ENCODE data around the gene GRIP2. TPM values are rescaled to one million over a fixed set of nuclear protein-coding genes. Genes with fewer than 3 reads are reported as not detected.

The GRIP2 gene
- total RNA-seq, 1 donor from 2014 or later, result not detected

DNA sequence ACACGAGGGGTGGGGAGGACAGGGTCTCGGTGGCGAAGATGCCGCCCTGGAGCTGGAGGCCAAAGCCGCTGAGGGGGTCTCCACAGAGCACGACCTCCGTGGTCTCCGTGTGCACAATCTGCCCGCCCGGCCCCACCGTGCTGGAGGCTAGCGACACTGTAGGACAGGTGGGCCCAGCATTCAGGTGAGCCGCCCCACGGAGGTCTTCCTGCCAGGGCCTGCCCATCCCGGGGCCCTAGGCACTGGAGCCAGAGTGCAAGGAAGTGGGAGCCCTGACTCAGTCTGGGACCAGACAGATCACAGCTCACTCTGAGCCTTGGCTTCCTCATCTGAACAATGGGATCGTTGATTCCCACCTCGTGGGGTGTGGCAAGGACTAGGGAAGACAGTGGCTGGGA, 25.8 kb downstream of the GRIP2 start:
- Histone ChIP-seq H3K9ac (no peak overlapping the region), H3K27ac (no peak overlapping the region), H4K20me1 (ENCODE audit: low read depth) (no peaks in the 10 kb centered on the region), H3K4me1 (no peaks in the 10 kb centered on the region), H3K4me2 (no peak overlapping the region), H2AFZ (replicated peaks) (no peak overlapping the region), H3F3A (ENCODE audit: low read depth) (no peaks in the 10 kb centered on the region), H3K36me3 (no peaks in the 10 kb centered on the region), H3K79me2 (ENCODE audit: low read depth) (no peaks in the 10 kb centered on the region), H3K4me3 (no peak overlapping the region), H3K27me3 (no peaks in the 10 kb centered on the region), H3K9me3 (ENCODE audit: low read depth) (no peaks in the 10 kb centered on the region)
- no peak for DNase-seq (ENCODE audit: low spot score)
- H3K4me3 Mint-ChIP-seq, result no peak overlapping the region
- H3K9me3 Mint-ChIP-seq, result no peaks in the 10 kb centered on the region
- TF ChIP-seq, protein P1, sequence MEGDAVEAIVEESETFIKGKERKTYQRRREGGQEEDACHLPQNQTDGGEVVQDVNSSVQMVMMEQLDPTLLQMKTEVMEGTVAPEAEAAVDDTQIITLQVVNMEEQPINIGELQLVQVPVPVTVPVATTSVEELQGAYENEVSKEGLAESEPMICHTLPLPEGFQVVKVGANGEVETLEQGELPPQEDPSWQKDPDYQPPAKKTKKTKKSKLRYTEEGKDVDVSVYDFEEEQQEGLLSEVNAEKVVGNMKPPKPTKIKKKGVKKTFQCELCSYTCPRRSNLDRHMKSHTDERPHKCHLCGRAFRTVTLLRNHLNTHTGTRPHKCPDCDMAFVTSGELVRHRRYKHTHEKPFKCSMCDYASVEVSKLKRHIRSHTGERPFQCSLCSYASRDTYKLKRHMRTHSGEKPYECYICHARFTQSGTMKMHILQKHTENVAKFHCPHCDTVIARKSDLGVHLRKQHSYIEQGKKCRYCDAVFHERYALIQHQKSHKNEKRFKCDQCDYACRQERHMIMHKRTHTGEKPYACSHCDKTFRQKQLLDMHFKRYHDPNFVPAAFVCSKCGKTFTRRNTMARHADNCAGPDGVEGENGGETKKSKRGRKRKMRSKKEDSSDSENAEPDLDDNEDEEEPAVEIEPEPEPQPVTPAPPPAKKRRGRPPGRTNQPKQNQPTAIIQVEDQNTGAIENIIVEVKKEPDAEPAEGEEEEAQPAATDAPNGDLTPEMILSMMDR (IDR thresholded peaks at IDR 0.05), result no peak
- TF ChIP-seq EZH2 (IDR thresholded peaks at IDR 0.05), result no peak
- no peak for TF ChIP-seq EZH2phosphoT487 (IDR thresholded peaks at IDR 0.05)
- H3K36me3 Mint-ChIP-seq, result no peaks in the 10 kb centered on the region
- peaks cover 3% of the 10 kb centered on the region for H3K4me1 Mint-ChIP-seq
- peaks cover 5% of the 10 kb centered on the region for H3K27me3 Mint-ChIP-seq (ENCODE audit: insufficient read depth, low read depth)
- no peak overlapping the region for H3K27ac Mint-ChIP-seq

DNA sequence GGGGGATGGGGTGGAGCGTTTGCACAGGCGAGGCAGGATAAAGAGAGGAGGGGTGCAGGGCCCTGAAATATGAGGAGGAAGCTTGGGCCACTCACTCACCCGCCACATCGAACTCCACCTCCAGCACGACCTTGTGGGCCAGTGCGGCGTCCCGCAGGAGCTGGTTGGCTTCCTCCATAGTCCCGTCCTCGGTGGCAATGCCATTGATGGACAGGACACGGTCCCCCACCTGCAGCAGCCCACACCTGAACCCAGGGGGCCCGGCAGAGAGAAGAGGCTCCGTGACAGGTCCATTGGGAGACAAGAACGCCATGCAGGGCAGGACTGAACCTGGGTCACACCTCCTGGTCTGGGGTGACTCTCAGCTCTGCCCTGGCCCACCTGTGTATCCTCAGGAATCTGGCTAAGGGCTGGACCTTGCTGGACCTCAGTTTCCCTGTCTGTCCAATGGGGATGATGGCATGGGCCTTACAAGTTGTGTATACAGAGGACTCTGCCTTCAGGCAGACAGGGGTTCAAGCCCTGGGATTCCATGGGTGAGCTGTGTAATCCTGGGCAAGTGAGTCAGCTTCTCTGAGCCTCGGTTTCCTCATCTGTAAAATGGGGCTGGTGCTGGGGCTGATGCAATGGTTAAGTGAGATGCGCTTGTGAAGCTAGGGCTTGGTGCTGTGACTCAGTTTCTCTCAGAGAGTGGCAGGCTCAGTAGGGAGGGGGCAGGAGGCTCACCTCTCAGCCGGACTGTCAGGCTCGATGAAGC, 26.4 kb downstream of the GRIP2 start:
- H3K27me3 Mint-ChIP-seq (ENCODE audit: insufficient read depth, low read depth), result peaks cover 5% of the 10 kb centered on the region
- Histone ChIP-seq H3F3A (ENCODE audit: low read depth) (no peaks in the 10 kb centered on the region), H3K27ac (no peak overlapping the region), H3K27me3 (no peaks in the 10 kb centered on the region), H2AFZ (replicated peaks) (no peak overlapping the region), H3K9me3 (ENCODE audit: low read depth) (no peaks in the 10 kb centered on the region), H3K9ac (no peak overlapping the region), H4K20me1 (ENCODE audit: low read depth) (no peaks in the 10 kb centered on the region), H3K4me1 (no peaks in the 10 kb centered on the region), H3K4me2 (no peak overlapping the region), H3K36me3 (no peaks in the 10 kb centered on the region), H3K4me3 (no peak overlapping the region), H3K79me2 (ENCODE audit: low read depth) (no peaks in the 10 kb centered on the region)
- H3K9me3 Mint-ChIP-seq, result no peaks in the 10 kb centered on the region
- H3K36me3 Mint-ChIP-seq, result no peaks in the 10 kb centered on the region
- no peak for DNase-seq (ENCODE audit: low spot score)
- H3K4me1 Mint-ChIP-seq, result peaks cover 7% of the 10 kb centered on the region
- H3K27ac Mint-ChIP-seq, result no peak overlapping the region
- no peak for TF ChIP-seq EZH2 (IDR thresholded peaks at IDR 0.05)
- TF ChIP-seq, protein P1 (IDR thresholded peaks at IDR 0.05), result no peak
- no peak overlapping the region for H3K4me3 Mint-ChIP-seq

DNA sequence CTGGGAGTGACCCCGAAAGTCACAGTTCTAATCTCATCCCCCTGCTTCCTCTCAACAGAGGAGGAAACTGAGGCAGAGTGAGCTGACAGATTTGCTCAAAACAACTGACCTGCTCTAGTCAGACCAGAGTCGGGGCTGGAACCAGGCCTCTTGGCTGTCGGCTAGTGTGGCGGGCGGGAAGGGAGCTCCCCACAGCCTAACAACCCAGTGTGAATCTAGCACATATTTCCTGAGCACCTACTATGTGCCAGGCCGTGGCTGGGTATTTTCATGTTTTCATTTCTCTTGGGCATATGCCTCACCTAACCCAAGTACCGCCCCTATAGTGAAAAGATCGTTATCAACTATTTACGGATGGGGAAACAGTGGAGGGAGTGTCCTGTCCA, 27.2 kb downstream of the GRIP2 start:
- Mint-ChIP-seq H3K27me3 (ENCODE audit: insufficient read depth, low read depth) (peaks cover 4% of the 10 kb centered on the region), H3K4me3 (no peak overlapping the region), H3K36me3 (no peaks in the 10 kb centered on the region), H3K9me3 (no peaks in the 10 kb centered on the region), H3K27ac (no peak overlapping the region), H3K4me1 (peaks cover 11% of the 10 kb centered on the region)
- Histone ChIP-seq H4K20me1 (ENCODE audit: low read depth) (no peaks in the 10 kb centered on the region), H3F3A (ENCODE audit: low read depth) (no peaks in the 10 kb centered on the region), H3K4me1 (no peaks in the 10 kb centered on the region), H3K9ac (no peak overlapping the region), H3K4me3 (no peak overlapping the region), H3K27me3 (no peaks in the 10 kb centered on the region), H2AFZ (replicated peaks) (no peak overlapping the region), H3K9me3 (ENCODE audit: low read depth) (no peaks in the 10 kb centered on the region), H3K36me3 (no peaks in the 10 kb centered on the region), H3K4me2 (no peak overlapping the region), H3K79me2 (ENCODE audit: low read depth) (no peaks in the 10 kb centered on the region), H3K27ac (no peak overlapping the region)
- TF ChIP-seq, protein P1 (IDR thresholded peaks at IDR 0.05), result no peak
- TF ChIP-seq EZH2phosphoT487 (IDR thresholded peaks at IDR 0.05) (no peak), EZH2 (IDR thresholded peaks at IDR 0.05) (no peak)
- DNase-seq (ENCODE audit: low spot score), result no peak
